Cerebellar cortex (tissue), 1 donor: ENCODE measurements around the gene MTF2.
A peak's percentile ranks its signal among the peaks of the same experiment; 100 is the strongest.
"Not testable (repeated sequence)": the region's sequence is repeated elsewhere in the genome, so short reads cannot be mapped to it uniquely, and the experiment has no call there.

Source experiments
- DNase-seq: peaks from one replicate; pipeline ENCODE4 v3.0.0-alpha.2; 2015; ENCODE audit warnings: low spot score

The MTF2 gene

DNA sequence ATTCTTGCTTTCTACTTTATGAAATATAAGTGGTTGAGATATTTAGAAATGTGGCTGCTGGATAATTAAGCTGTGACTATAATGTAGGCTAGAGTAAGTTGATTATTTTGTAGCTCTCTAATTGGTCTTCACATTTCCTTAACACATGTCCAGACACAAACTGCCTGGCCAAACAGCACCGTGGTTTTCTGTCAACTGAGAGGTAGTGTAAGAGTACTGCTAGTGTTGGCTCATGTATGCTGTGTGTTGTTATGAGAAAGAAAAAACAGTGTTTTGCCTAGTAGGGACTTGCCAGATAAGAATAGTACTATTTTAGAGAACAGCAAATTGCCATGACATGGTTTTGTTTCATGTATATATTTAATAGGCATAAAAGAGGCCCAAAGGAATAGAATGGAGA lies 64.1 kb downstream of the MTF2 start:
- no peak for DNase-seq

DNA sequence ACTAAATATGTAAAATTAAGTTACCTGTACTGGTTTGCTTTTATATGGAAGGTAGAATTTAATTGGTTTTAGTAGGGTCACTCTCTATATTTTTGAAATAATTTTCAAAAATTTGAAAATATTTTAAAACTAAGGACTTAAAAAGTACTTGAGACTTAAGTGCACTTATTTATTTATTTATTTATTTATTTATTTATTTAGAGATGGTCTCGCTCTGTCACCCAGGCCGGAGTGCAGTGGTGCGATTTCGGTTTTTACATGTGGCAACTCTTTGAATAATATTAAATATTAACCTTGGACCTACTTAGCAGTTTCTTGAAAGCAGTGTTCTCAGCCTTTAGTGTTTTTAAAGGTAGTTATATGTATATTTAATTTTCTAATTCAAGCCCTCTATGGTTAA lies 64.7 kb downstream of the MTF2 start:
- no peak for DNase-seq

DNA sequence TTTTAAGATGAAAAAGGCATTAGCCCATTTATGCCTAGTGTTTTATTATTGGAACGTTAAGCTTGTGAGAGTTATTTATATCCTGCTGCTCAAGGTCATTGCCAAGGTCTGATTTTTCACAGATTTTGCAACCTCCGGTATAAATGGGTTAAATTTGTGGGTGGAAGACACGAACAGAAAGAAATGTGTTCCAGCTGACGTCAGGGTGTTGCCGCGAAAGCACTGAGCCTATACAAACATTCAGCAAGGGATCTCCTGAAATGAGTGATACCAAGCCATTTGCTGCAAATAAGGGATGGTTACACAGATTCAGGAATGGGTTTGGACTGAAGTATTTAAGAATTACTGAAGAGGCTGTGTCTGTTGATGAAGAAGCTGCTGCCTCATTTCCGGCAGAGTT lies 68.9 kb downstream of the MTF2 start:
- no peak for DNase-seq

DNA sequence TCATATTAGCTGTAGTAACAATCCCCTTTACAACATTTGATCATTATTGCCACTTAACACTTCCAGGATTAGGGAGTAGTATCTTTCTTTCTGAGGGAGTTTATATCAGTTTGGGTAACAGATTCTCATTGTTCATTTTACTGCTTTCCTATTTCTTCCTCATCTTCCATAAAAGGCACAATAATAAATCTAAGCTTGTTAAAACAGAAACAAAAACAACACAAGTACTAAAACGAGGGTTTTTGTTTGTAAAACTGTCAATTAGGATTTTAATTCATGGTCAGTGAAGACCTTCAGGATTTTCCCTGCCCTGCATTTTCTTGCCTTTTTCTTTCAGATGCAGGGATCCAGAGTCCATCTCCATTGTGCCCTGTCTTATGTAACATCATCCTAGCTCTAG lies 71.6 kb downstream of the MTF2 start:
- no peak for DNase-seq

DNA sequence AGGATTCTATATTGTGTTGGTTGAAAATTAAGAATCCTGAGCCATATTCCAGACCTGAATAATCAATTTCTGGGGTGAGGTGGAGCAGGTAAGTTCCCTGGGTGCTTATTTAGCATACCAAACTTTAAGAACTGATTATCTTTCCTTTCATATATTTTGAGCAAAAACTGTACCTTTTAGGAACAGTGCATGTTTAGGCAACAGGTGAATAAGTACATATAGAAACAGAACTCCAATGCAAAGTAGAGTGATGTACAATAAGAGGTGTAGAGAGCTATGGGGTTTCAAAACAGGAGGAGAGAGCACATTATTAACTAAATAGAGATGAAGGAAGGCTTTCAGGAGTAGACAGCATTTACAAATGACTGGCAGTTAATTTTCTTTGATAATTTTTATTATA lies 72.4 kb downstream of the MTF2 start:
- DNase-seq = no peak

DNA sequence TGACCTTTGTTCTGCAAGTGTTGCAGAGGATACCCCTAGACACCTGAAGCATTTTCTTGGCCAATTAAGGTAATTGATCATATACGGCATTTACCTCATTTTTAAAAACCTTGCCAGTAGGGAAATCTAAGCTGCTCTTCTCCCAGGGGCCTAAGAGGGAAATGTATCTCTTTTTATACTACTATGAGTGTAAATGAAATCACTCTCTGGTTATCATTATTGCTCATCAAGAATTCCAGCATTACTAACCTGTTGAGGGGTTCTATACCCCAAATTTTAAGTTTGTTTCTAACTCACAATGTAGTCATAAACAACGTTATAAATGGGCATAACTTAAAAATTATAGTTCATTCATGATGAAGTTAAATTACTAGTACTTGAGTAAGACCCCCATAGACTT lies 73.8 kb downstream of the MTF2 start:
- no peak for DNase-seq

DNA sequence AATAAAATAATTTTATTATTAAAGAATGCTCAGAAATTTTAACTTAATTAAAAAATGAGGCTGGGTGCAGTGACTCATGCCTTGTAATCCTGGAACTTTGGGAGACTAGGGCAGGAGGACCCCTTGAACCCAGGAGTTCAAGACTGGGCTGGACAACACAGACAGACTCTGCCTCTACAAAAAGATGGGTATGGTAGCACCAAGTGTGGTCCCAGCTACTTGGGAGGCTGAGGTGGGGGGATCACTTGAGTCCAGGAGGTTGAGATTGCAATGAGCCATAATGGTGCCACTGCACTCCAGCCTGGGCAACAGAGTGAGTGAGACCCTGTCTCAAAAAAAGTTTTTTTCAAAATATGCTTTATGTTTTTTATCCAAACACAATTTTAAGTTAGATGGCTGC lies 75.8 kb downstream of the MTF2 start:
- no peak for DNase-seq

DNA sequence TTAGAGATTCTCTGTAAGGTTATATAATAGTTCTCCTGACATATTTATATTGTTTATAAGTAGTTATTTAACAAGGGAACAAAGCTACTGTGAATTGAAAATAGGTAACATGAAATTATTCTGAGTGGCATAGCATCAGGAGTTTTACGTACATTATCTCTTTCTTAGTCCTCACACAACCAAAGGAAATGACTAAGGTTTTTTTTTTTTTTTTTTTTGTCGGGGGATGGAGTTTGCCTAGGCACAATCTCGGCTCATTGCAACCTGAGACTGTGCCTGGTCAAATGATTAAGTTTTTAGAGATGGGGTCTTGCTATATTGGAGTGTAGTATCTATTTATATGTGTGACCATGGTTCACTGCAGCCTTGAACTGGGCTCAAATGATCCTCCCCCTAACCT lies 76.3 kb downstream of the MTF2 start:
- no peak for DNase-seq

DNA sequence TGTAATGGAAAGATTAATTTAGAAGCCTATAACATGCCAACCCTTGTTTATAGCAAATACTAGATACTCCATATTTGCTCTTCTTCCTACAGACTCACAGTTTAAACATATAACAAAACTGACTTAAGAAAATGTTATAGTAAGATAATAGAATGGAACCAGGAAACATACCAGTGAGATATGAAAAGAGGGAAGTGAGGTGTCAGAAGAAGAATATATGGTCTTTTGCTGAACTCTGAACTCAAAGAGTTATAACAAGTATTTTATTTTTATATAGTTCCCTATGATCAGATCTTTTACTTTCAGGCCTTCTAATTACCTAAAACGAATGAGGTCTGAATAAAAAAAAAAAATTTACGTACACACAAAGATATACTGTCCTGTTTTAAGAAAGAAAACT lies 80.3 kb downstream of the MTF2 start:
- DNase-seq = no peak

DNA sequence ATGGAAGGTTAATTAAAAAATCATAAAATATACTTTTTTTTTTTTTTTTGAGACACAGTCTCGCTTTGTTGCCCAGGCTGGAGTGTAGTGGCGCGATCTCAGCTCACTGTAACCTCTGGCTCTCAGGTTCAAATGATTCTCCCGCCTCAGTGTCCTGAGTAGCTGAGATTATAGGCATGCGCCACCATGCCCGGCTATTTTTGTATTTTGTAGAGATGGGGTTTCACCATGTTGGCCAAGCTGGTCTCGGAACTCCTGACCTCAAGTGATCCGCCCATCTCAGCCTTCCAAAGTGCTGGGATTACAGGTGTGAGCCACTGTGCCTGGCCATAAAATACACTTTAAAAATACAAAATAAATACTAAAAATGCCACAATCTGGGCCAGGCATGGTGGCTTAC lies 84.2 kb downstream of the MTF2 start:
- not testable (repeated sequence) for DNase-seq

DNA sequence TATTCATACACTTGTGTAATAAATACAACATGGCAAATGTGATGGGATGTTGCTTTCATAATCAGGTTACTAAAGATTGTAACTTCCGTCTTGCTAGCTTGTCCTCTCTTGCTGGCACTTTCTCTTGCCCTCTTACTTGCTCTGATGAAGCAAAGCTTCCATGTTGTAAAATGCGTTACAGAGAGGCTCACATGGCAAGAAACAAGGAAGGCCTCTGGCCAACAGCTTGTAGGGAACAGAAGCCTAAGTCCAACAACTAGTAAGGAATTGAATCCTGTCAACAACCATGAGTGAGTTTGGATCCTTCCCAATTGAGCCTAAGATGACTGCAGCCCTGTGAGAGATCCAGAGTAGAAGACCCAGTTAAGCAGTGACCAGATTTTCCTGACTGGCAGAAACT lies 85.7 kb downstream of the MTF2 start:
- no peak for DNase-seq

DNA sequence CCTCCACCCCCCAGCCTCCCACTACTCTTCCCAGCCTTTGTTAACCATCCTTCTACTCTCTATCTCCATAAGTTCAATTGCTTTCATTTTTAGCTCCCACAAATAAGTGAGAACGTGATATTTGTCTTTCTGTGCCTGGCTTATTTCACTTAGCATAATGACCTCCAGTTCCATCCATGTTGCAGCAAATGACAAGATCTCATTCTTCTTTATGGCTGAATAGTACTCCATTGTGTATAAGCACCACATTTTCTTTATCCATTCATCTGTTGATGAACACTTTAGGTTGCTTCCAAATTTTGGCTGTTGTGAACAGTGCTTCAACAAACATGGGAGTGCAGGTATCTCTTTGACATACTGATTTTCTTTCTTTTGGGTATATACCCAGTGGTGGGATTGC lies 86.8 kb downstream of the MTF2 start:
- DNase-seq = not testable (repeated sequence)

DNA sequence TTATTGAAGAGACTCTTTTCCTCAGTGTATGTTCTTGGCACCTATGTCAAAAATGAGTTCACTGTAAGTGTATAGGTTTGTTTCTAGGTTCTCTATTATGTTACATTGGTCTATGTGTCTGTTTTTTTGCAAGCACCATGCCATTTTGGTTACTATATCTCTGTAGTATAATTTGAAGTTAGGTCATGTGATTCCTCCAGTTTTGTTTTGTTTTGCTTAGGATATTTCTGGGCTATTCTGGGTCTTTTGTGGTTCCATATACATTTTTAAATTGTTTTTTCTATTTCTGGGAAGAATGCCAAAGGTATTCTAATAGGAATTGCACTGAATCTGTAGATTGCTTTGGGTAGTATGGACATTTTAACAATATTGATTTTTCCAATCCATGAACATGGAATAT lies 87.9 kb downstream of the MTF2 start:
- no peak for DNase-seq

DNA sequence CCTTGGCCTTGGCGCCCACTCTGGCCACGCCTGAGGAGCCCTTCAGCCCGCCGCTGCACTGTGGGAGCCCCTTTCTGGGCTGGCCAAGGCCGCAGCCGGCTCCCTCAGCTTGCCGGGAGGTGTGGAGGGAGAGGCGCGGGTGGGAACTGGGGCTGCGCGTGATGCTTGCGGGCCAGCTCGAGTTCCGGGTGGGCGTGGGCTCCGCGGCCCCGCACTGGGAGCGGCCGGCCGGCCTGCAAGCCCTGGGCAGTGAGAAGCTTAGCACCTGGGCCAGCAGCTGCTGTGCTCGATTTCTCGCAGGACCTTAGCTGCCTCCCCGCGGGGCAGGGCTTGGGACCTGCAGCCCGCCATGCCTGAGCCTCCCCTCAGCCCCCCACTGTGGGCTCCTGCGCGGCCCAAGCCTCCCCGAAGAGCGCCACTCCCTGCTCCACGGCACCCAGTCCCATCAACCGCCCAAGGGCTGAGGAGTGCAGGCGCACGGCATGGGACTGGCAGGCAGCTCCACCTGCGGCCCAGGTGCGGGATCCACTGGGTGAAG lies 91.1 kb downstream of the MTF2 start:
- DNase-seq = not testable (repeated sequence)

DNA sequence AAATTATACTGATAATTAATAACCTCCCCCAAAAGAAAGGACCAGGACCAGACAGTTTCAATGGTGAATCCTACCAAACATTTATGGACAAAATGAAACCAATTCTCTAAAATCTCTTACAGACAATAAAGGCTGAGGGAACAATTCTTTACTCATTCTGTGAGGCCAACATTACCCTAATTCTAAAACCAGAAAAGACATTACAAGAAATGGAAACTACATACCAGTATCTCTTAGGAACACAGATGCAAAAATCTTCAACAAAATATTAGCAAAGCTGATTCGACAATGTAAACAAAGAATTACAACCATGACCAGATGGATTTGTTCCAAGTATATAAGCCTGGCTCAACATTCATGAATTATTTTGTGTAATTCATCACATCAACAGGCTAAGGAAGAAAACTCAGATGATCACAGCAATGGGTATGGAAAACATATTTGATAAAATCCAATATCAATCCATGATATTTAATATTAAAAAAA lies 92.5 kb downstream of the MTF2 start:
- DNase-seq = no peak

DNA sequence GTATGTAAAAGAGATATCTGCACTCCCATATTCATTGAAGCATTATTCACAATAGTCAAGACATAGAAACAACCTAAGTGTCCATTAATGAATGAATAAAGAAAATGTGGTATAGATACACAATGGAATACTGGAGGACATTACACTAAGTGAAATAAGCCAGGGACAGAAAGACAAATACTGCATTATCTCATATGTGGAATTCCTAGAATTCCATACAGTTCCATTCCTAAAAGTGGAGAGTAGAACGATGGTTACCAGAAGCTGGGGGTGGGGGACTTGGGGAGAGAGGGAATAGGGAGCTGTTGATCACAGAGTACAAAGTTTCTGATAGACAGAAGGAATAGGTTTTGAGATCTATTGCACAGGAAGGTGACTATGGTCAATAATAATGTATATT lies 93.7 kb downstream of the MTF2 start:
- no peak for DNase-seq

DNA sequence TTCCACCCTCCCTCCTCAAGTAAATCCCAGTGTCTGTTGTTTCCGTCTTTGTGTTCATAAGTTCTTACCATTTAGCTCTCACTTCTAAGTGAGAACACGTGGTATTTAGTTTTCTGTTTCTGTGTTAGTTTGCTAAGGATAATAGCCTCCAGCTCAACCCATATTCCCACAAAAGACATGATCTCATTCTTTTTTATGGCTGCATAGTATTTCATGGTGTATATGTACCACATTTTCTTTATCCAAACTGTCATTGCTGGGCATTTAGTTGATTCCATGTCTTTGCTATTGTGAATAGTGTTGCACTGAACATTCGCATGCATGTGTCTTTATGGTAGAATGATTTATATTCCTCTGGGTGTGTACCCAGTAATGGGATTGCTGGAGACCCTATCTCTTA lies 95.6 kb downstream of the MTF2 start:
- not testable (repeated sequence) for DNase-seq

DNA sequence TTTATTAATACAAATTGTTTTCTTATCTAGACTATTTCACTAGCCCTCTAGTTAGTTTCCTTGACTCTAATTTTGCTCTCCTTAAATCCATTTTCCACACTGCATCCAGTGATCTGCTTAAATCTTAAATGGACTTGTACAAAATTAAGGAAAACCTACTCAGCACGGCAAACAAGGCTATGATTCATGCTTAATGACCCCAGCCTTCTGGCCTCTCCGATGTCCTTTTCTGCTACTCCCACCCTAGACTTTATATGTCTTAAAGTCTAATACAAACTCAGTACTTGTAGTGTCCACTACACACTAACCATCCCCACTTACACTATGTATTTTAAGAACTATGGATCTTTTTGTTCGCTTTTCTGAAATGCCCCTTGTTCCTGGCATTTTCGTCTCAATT lies 98.9 kb downstream of the MTF2 start:
- no peak for DNase-seq

DNA sequence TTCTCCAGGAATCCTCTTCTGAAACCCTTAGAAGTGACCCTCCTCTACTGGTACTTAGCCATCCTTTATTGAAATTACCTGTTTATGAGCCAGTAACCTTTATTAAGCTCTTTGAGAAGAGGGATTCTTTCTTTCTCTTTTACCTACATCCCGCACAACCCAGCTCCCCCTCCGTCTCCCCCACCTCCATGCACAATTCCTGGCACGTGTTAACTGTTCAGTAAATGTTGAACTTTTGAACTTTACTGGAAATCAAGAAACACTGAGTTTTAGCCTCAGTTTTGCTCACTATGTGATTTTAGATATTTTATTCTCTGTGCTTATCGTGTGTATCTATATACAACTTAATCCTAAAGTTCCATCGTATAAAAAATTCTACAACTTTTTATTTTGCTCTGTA lies 99.3 kb downstream of the MTF2 start:
- DNase-seq = no peak

DNA sequence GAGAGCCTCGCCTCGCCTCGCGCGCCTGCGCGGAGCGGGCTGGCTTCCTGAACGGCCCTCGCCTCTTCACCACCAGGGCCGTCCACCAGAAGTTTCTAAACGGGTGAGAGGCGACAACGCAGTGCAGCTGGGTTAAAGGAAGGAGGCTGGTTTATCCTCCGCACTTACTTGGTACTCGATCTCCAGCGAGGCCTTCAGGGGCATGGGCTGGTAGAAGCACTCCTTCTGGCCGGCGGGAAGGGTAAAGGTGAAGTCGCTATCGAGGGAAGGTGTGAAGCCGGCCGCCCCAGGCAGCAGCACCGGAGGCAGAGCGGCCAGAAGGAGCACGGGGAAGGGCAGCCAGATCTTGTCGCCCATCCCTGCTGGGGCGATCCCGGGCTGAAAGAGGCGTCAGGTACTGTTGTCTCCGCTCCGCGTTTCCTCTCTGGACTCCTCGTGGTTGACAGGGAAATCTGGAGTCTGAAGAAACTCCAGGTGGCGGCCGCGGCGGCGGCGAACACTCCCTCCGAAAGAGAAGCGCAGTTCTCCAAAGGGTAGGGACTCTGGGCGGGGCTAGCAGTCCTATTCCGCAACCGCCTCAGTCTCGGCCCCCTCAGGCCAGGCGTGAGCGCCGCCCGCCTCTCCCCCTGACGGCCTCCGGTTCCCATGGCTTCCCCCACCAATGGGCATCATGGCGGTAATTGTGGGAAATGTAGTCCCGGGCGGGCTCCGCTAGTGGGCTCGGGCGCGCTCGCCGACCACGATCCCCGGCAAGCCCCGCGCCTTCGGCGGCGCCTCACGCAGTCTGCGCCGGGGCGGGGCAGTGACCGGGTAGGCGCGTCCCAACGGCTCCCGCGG lies 101.0 kb downstream of the MTF2 start, which contains the start of gene TMED5:
TSS of gene TMED5 (minus strand) at position 528 of the 837 bp plus-strand sequence. CDS start at position 357, 171 bp downstream.
- peak; percentile 98 for DNase-seq

DNA sequence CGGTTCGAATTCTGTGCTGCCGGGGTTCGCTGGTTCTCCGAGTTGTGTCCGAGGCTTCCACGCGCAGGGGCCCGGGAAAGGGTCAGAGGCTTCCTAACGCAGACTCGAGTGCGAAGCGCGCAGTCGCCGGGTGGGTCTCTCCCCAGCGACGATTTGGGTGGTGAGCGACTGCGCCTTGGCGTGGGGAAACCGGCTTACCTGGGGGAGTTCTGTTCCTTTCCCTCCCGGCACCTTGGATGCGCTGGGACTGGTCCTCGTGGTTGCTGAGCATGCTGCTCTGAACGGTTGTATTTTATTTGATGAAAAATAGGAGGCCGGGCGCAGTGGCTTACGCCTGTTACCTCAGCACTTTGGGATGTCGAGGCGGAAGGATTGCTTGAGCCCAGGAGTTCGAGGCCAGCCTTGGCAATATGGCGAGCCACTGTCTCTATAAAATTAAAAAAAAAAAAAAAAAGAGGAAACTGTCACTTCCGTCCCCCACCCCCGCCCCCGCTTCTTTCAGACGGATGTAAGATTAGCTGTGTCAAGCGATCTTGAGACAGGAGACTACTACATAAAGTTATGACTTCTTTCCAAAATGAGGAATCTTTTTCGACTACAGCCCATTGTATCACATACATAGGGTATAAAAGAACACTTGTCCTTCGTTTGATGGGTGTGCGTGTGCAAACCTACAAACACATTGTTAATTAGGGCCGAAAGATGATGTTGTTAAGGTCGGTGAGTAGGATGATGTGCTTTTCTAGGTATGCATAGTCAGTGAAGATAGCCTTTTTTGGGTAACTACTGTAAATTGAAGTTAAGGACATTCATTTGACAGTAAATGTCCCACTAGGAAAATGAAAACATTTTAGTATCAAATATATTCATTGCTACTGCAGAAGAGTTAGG lies 101.9 kb downstream of the MTF2 start, which contains the start of gene CCDC18:
TSS of gene CCDC18 (plus strand) at position 2 of the 891 bp plus-strand sequence. CDS start 2,638 bp downstream, outside the sequence.
- no peak for DNase-seq

DNA sequence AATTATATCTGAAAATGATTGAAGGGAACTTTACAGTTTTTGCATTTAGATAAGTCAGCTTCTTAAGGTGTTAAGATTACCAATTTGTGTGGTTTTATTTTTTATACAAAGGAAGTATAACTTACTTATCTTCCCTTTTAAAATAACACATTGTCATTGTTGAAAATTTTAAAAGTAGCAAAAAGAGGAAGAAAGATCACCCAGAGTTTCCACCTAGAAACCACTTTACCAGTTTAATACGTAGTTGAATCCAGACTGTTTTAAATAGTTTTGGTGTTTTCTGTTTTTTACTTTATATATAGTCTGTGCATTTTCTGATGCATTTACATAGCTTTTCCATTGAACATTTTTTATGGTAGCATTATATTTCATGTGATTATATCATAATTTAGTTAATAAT lies 107.6 kb downstream of the MTF2 start:
- DNase-seq = no peak
